Endothelial cell of umbilical vein (primary cell): ENCODE results near the gene RAB3GAP1. TPM values are rescaled to one million over a fixed set of nuclear protein-coding genes. Genes with fewer than 3 reads are reported as not detected.

Experiments used
- BruUV-seq: library from RNA; stranded (reverse); fragments of 400-500 nt; replicated peaks from 2 replicates; lab custom pipeline; 2021; lab: Mats Ljungman, UMichigan
- CTCF ChIA-PET: fragments of 300-600, 350-600 bp; sonication (Branson Sonifier 250); formaldehyde crosslinking; loops from one replicate; lab custom pipeline; 2021; ENCODE audit warnings: antibody characterized with exemption, inconsistent platforms; lab: Charles Lee
- POLR2A ChIA-PET: fragments of 300-600, 350-600 bp; sonication (Branson Sonifier 250); formaldehyde crosslinking; loops from one replicate; lab custom pipeline; 2021; ENCODE audit warnings: antibody characterized with exemption, inconsistent platforms; lab: Charles Lee
- DNase-seq: peaks from one replicate; pipeline ENCODE4 v3.0.0-alpha.2; 2011; ENCODE audit warnings: low read depth, low spot score
- FAIRE-seq: peaks from 2 replicates; lab custom pipeline; 2011; peaks lifted over from hg19 to GRCh38; lab: Jason Lieb, UNC
- H2AFZ ChIP-seq: 2 replicates; pipeline ENCODE4 v1.6.0; 2012; ENCODE audit warnings: low read depth, low read length, control low read depth, inconsistent platforms
- H3K27ac ChIP-seq: 2 replicates; pipeline ENCODE4 v1.5.1; 2011; ENCODE audit warnings: low read depth, mild to moderate bottlenecking, control low read depth, low read length, moderate library complexity; ENCODE audit not compliant: insufficient read depth
- H3K27me3 ChIP-seq, 2 experiments: 2 replicates each; pipeline versions ENCODE4 v1.6.0 to v1.6.1; 2011; ENCODE audit warnings: low read length in 2 of 2, mixed read lengths in 1 of 2; ENCODE audit not compliant: control insufficient read depth in 2 of 2, insufficient read depth in 2 of 2
- H3K36me3 ChIP-seq, 2 experiments: 2 replicates in 1 of 2; 3 replicates in 1 of 2; pipeline ENCODE4 v1.5.1; 2011; ENCODE audit warnings: low read length in 2 of 2, mild to moderate bottlenecking in 1 of 2, moderate library complexity in 1 of 2; ENCODE audit not compliant: control insufficient read depth in 2 of 2, insufficient read depth in 2 of 2; ENCODE audit errors: extremely low read depth in 1 of 2
- H3K4me1 ChIP-seq: 3 replicates; pipeline ENCODE4 v1.5.1; 2011; ENCODE audit warnings: mild to moderate bottlenecking, low read length; ENCODE audit not compliant: control insufficient read depth, insufficient read depth; ENCODE audit errors: extremely low read depth
- H3K4me2 ChIP-seq: 2 replicates; pipeline ENCODE4 v1.6.1; 2011; ENCODE audit warnings: low read length, control low read depth, mixed read lengths; ENCODE audit not compliant: insufficient read depth
- H3K4me3 ChIP-seq, 3 experiments: fragments of 200-600 bp in 1 of 3; sonication (generic), shearing (Covaris generic) in 1 of 3; replicated peaks in 1 of 3; 2 replicates each; pipeline ENCODE4 v1.5.1; 2011 to 2016; ENCODE audit warnings: control low read depth in 3 of 3, low read length in 3 of 3, mild to moderate bottlenecking in 2 of 3, inconsistent platforms in 1 of 3, low read depth in 1 of 3, moderate library complexity in 1 of 3; ENCODE audit not compliant: insufficient read depth in 1 of 3
- H3K79me2 ChIP-seq: 2 replicates; pipeline ENCODE4 v1.6.0; 2012; ENCODE audit warnings: low read length, inconsistent platforms; ENCODE audit not compliant: control insufficient read depth, insufficient read depth
- H3K9ac ChIP-seq: replicated peaks from 2 replicates; pipeline ENCODE3; 2011; ENCODE audit warnings: low read length, control low read depth; ENCODE audit not compliant: insufficient read depth; ENCODE audit errors: extremely low read depth
- H3K9me1 ChIP-seq: replicated peaks from 3 replicates; pipeline ENCODE4 v1.6.0; 2011; ENCODE audit warnings: mild to moderate bottlenecking, low read length; ENCODE audit not compliant: control insufficient read depth, insufficient read depth; ENCODE audit errors: extremely low read depth
- H3K9me3 ChIP-seq: replicated peaks from 2 replicates; pipeline ENCODE4 v1.5.1; 2012; ENCODE audit warnings: low read length, inconsistent platforms; ENCODE audit not compliant: control insufficient read depth, insufficient read depth
- H4K20me1 ChIP-seq: replicated peaks from 2 replicates; pipeline ENCODE3; 2011; ENCODE audit warnings: mild to moderate bottlenecking, low read length; ENCODE audit not compliant: control insufficient read depth, insufficient read depth; ENCODE audit errors: extremely low read depth
- EZH2 ChIP-seq: IDR thresholded peaks from 2 replicates; pipeline ENCODE4 v1.6.1; 2012; ENCODE audit warnings: borderline replicate concordance, low read depth, mild to moderate bottlenecking, moderate library complexity, low read length, inconsistent platforms; ENCODE audit not compliant: severe bottlenecking
- FOS ChIP-seq: IDR thresholded peaks from 2 replicates; pipeline ENCODE4 v1.6.1; 2011; ENCODE audit warnings: mild to moderate bottlenecking, low read length, moderate library complexity, borderline replicate concordance; ENCODE audit not compliant: insufficient read depth
- GATA2 ChIP-seq: IDR thresholded peaks from 2 replicates; pipeline ENCODE4 v1.7.0; 2011; ENCODE audit warnings: low read depth, mild to moderate bottlenecking, moderate library complexity, mixed read lengths, low read length; ENCODE audit not compliant: insufficient read length, insufficient read depth
- JUN ChIP-seq: IDR thresholded peaks from 2 replicates; pipeline ENCODE4 v1.6.1; 2011; ENCODE audit warnings: borderline replicate concordance, low read depth; ENCODE audit not compliant: insufficient read length, insufficient read depth
- MYC ChIP-seq: IDR thresholded peaks from one replicate; pipeline ENCODE4 v1.6.1; 2011; ENCODE audit warnings: mild to moderate bottlenecking, low read depth, low read length
- POLR2A ChIP-seq: IDR thresholded peaks from 2 replicates; pipeline ENCODE4 v1.6.1; 2012; ENCODE audit warnings: low read depth, mild to moderate bottlenecking, control low read depth, low read length
- POLR2AphosphoS5 ChIP-seq: IDR thresholded peaks from 2 replicates; pipeline ENCODE4 v1.6.1; 2012; ENCODE audit warnings: low read depth, mild to moderate bottlenecking, control low read depth, low read length, moderate library complexity; ENCODE audit not compliant: insufficient read depth
- dilution Hi-C: fragments of 300-500 bp; cut with MboI; formaldehyde crosslinking; loops from one replicate; pipeline ENCODE4 v1.15.0; 2019; ENCODE audit warnings: low sequenced_read_pairs; ENCODE audit not compliant: extremely low pct_ligation_motif_present
- intact Hi-C: fragments of 100-400 bp; cut with micrococcal nuclease; formaldehyde crosslinking; loops from one replicate; pipeline ENCODE4 v1.10.0; 2022
- polyA plus RNA-seq, 4 experiments: library from polyadenylated mRNA; depleted of rRNA in 3 of 4; stranded (reverse) in 3 of 4; unstranded in 1 of 4; fragments of >200 nt; gene quantifications; 2 replicates each; pipeline versions ENCODE4 v1.2.1 to v1.2.3, GENCODE V29; 2011 to 2012; ENCODE audit warnings: missing spikeins in 1 of 4
- total RNA-seq: library from RNA; stranded (reverse); gene quantifications from 2 replicates; pipeline ENCODE4 v1.2.3, GENCODE V29; 2021
- TF ChIP-seq, protein P1 (sequence below), 2 donors: IDR thresholded peaks; 1 replicate in 1 of 2; 2 replicates in 1 of 2; pipeline ENCODE4 v1.5.1; 2011; ENCODE audit warnings: low read length in 2 of 2, mild to moderate bottlenecking in 2 of 2, moderate library complexity in 2 of 2, control low read depth in 1 of 2, inconsistent platforms in 1 of 2, low read depth in 1 of 2; ENCODE audit not compliant: insufficient read depth in 1 of 2; ENCODE audit errors: extremely low read depth in 1 of 2
- TF ChIP-seq, protein P2 (sequence below): IDR thresholded peaks from 2 replicates; pipeline ENCODE4 v1.6.1; 2011; ENCODE audit not compliant: insufficient read depth, insufficient read length

The RAB3GAP1 gene
- total and polyA plus RNA-seq, 2 donors (not counting 3 experiments of a cell fraction or from before 2014, with no cell fraction given): 14.9 to 39.5 TPM

DNA sequence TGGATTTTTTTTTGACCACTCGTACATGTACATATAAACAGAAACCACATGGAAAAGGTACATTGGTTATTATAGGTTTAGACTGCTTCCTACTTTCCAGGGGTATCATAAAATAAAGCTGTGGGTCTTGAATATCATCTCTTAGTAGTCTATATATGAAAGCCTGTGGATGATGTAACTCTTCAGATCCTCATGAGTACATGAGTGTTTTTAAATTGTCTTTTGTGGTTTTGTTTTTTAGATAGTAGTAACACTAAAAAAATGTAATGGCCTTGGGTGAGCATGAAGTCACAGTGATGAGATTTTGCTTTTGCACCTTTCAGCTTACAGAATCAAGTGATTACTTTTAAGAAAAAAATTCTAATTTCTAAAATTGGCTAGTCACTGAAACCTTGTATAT lies 80.2 kb downstream of the RAB3GAP1 start:
- ChIA-PET CTCF (interaction anchor here (1.2 to 1.4 kb wide), 3 partner anchors 12 to 128 kb away, joined by 3 to 5 read pairs (median 3); no protein-coding TSS in a partner anchor), POLR2A (no interaction called here)
- dilution Hi-C loops: no loop called here
- FAIRE-seq (no peak), DNase-seq (no peak)
- intact Hi-C loops: no loop called here
- no peaks in the 10 kb centered on the region for H3K27me3 ChIP-seq
- no peak overlapping the region for H2AFZ ChIP-seq
- TF ChIP-seq POLR2AphosphoS5: no peak
- TF ChIP-seq POLR2A: no peak
- no peak for TF ChIP-seq EZH2
- TF ChIP-seq, protein P1, sequence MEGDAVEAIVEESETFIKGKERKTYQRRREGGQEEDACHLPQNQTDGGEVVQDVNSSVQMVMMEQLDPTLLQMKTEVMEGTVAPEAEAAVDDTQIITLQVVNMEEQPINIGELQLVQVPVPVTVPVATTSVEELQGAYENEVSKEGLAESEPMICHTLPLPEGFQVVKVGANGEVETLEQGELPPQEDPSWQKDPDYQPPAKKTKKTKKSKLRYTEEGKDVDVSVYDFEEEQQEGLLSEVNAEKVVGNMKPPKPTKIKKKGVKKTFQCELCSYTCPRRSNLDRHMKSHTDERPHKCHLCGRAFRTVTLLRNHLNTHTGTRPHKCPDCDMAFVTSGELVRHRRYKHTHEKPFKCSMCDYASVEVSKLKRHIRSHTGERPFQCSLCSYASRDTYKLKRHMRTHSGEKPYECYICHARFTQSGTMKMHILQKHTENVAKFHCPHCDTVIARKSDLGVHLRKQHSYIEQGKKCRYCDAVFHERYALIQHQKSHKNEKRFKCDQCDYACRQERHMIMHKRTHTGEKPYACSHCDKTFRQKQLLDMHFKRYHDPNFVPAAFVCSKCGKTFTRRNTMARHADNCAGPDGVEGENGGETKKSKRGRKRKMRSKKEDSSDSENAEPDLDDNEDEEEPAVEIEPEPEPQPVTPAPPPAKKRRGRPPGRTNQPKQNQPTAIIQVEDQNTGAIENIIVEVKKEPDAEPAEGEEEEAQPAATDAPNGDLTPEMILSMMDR (IDR thresholded peaks at IDR 0.05; ENCODE audit: extremely low read depth in 1 of 2, insufficient read depth in 1 of 2, low read depth in 1 of 2, low read length in 2 of 2): no peak
- TF ChIP-seq MYC: no peak
- no peak for TF ChIP-seq GATA2
- TF ChIP-seq, protein P2, sequence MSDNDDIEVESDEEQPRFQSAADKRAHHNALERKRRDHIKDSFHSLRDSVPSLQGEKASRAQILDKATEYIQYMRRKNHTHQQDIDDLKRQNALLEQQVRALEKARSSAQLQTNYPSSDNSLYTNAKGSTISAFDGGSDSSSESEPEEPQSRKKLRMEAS: no peak
- no peak for TF ChIP-seq JUN
- no peak for TF ChIP-seq FOS
- no peaks in the 10 kb centered on the region for H3K4me1 ChIP-seq
- no peaks in the 10 kb centered on the region for H4K20me1 ChIP-seq
- no peak overlapping the region for H3K4me2 ChIP-seq
- no TSS peak for BruUV-seq
- no peaks in the 10 kb centered on the region for H3K79me2 ChIP-seq
- H3K4me3 ChIP-seq: no peak overlapping the region
- H3K9ac ChIP-seq: no peak overlapping the region
- H3K9me3 ChIP-seq: no peaks in the 10 kb centered on the region
- H3K27ac ChIP-seq: no peak overlapping the region
- H3K36me3 ChIP-seq: peaks cover 8 to 9% of the 10 kb centered on the region in 2 experiments
- no peaks in the 10 kb centered on the region for H3K9me1 ChIP-seq
